SK-N-SH (cell line): Measurements from ENCODE around the gene DIP2A. TPM values are rescaled to one million over a fixed set of nuclear protein-coding genes. Genes with fewer than 3 reads are reported as not detected.

Experiments
- CTCF ChIA-PET: fragments of 300-600, 350-600 bp; formaldehyde crosslinking; extraction: SDS; loops from one replicate; lab custom pipeline; 2021; lab: Yijun Ruan, JAX
- POLR2A ChIA-PET: fragments of 350-600 bp; sonication (Branson Sonifier 250); formaldehyde crosslinking; extraction: SDS; loops from one replicate; lab custom pipeline; 2020; ENCODE audit warnings: antibody characterized with exemption, inconsistent platforms; lab: Yijun Ruan, JAX
- DNase-seq: peaks from one replicate; pipeline ENCODE4 v3.0.0; 2012
- H2AFZ ChIP-seq: fragments of 200-600 bp; sonication (generic); 2 replicates; pipeline ENCODE4 v1.8.1; 2016; ENCODE audit warnings: antibody characterized with exemption, mild to moderate bottlenecking, low read depth
- H3F3A ChIP-seq: fragments of 200-600 bp; sonication (generic); replicated peaks from 2 replicates; pipeline ENCODE3; 2016; ENCODE audit warnings: antibody characterized with exemption, mild to moderate bottlenecking; ENCODE audit not compliant: insufficient read depth
- H3K27ac ChIP-seq, 2 experiments: fragments of 200-500 bp in 1 of 2; fragments of 200-600 bp in 1 of 2; sonication (Bioruptor generic) in 1 of 2; sonication (generic), shearing (Covaris generic) in 1 of 2; 2 replicates each; pipeline versions ENCODE4 v1.5.1 to v1.6.1; 2014 to 2016; ENCODE audit warnings: low read depth in 2 of 2, inconsistent platforms in 1 of 2, low read length in 1 of 2, mild to moderate bottlenecking in 1 of 2, mixed read lengths in 1 of 2
- H3K27me3 ChIP-seq: fragments of 200-600 bp; sonication (generic), shearing (Covaris generic); 2 replicates; pipeline ENCODE4 v1.6.1; 2016; ENCODE audit warnings: mixed run types; ENCODE audit not compliant: insufficient read depth
- H3K36me3 ChIP-seq, 2 experiments: fragments of 200-500 bp in 1 of 2; fragments of 200-600 bp in 1 of 2; sonication (Bioruptor generic) in 1 of 2; sonication (generic) in 1 of 2; replicated peaks in 1 of 2; 2 replicates each; pipeline versions ENCODE3 to v1.5.1; 2014 to 2016; ENCODE audit warnings: low read length in 1 of 2, mild to moderate bottlenecking in 1 of 2; ENCODE audit not compliant: insufficient read depth in 2 of 2, control insufficient read depth in 1 of 2
- H3K4me1 ChIP-seq, 2 experiments: fragments of 200-500 bp in 1 of 2; fragments of 200-600 bp in 1 of 2; sonication (Bioruptor generic) in 1 of 2; sonication (generic), shearing (Covaris generic) in 1 of 2; 2 replicates each; pipeline versions ENCODE4 v1.5.1 to v1.6.1; 2014 to 2016; ENCODE audit warnings: low read depth in 1 of 2, low read length in 1 of 2, mixed run types in 1 of 2; ENCODE audit not compliant: insufficient read depth in 2 of 2, control insufficient read depth in 1 of 2
- H3K4me2 ChIP-seq: fragments of 200-600 bp; sonication (generic), shearing (Covaris generic); 2 replicates; pipeline ENCODE4 v1.6.1; 2017; ENCODE audit warnings: mixed run types
- H3K4me3 ChIP-seq, 2 experiments: fragments of 200-500 bp in 1 of 2; fragments of 200-600 bp in 1 of 2; sonication (Bioruptor generic) in 1 of 2; sonication (generic), shearing (Covaris generic) in 1 of 2; 2 replicates each; pipeline versions ENCODE4 v1.5.1 to v1.8.1; 2014 to 2016; ENCODE audit warnings: low read depth in 2 of 2, inconsistent platforms in 1 of 2, low read length in 1 of 2, mild to moderate bottlenecking in 1 of 2, mixed read lengths in 1 of 2, moderate library complexity in 1 of 2
- H3K79me2 ChIP-seq: fragments of 200-600 bp; sonication (generic); 2 replicates; pipeline ENCODE4 v1.8.1; 2017; ENCODE audit warnings: mild to moderate bottlenecking; ENCODE audit not compliant: insufficient read depth
- H3K9ac ChIP-seq: fragments of 200-600 bp; sonication (generic); 2 replicates; pipeline ENCODE4 v1.6.1; 2017; ENCODE audit warnings: mixed run types
- H3K9me2 ChIP-seq: fragments of 200-600 bp; sonication (generic); 2 replicates; pipeline ENCODE4 v1.6.1; 2017; ENCODE audit warnings: mixed run types
- H3K9me3 ChIP-seq: fragments of 200-600 bp; sonication (generic); 2 replicates; pipeline ENCODE4 v1.6.1; 2017; ENCODE audit warnings: mixed run types, mild to moderate bottlenecking, moderate library complexity
- H4K20me1 ChIP-seq: fragments of 200-600 bp; sonication (generic); 2 replicates; pipeline ENCODE4 v1.6.1; 2017; ENCODE audit warnings: mild to moderate bottlenecking, mixed run types; ENCODE audit not compliant: insufficient read depth
- EP300 ChIP-seq, 2 experiments: IDR thresholded peaks; 2 replicates each; pipeline versions ENCODE4 v1.4.0 to v1.6.1; 2012; ENCODE audit warnings: borderline replicate concordance in 1 of 2, low read depth in 1 of 2, low read length in 1 of 2
- EZH2phosphoT487 ChIP-seq: fragments of 200-600 bp; sonication (generic); IDR thresholded peaks from 2 replicates; pipeline ENCODE4 v1.6.1; 2017; ENCODE audit warnings: low read depth, mixed run types, mild to moderate bottlenecking, antibody characterized with exemption, moderate library complexity, borderline replicate concordance
- FOSL2 ChIP-seq: IDR thresholded peaks from 2 replicates; pipeline ENCODE4 v1.4.0; 2012; ENCODE audit warnings: low read depth, mild to moderate bottlenecking, moderate library complexity, borderline replicate concordance
- FOXM1 ChIP-seq: IDR thresholded peaks from 2 replicates; pipeline ENCODE4 v1.4.0; 2012; ENCODE audit warnings: low read depth, mild to moderate bottlenecking
- GATA2 ChIP-seq: sonication (generic); formaldehyde crosslinking; IDR thresholded peaks from 2 replicates; pipeline ENCODE4 v1.5.0; 2020; ENCODE audit warnings: mild to moderate bottlenecking, missing genetic modification reagents
- JUND ChIP-seq: IDR thresholded peaks from 2 replicates; pipeline ENCODE4 v1.4.0; 2012
- MAX ChIP-seq: IDR thresholded peaks from 2 replicates; pipeline ENCODE4 v1.4.0; 2012; ENCODE audit warnings: low read depth
- MEF2A ChIP-seq: IDR thresholded peaks from 2 replicates; pipeline ENCODE4 v1.4.0; 2012; ENCODE audit warnings: low read depth, borderline replicate concordance
- NFIC ChIP-seq: IDR thresholded peaks from 2 replicates; pipeline ENCODE4 v1.4.0; 2012; ENCODE audit warnings: borderline replicate concordance
- NRF1 ChIP-seq: IDR thresholded peaks from 2 replicates; pipeline ENCODE4 v1.6.1; 2012; ENCODE audit warnings: low read depth, mild to moderate bottlenecking, low read length
- RAD21 ChIP-seq: IDR thresholded peaks from 2 replicates; pipeline ENCODE4 v1.6.1; 2012; ENCODE audit warnings: mild to moderate bottlenecking, low read length
- RXRA ChIP-seq: IDR thresholded peaks from 2 replicates; pipeline ENCODE4 v1.4.0; 2012; ENCODE audit warnings: low read depth, mild to moderate bottlenecking, borderline replicate concordance
- SIN3A ChIP-seq: IDR thresholded peaks from 2 replicates; pipeline ENCODE4 v1.6.1; 2012; ENCODE audit warnings: low read depth, mild to moderate bottlenecking, low read length, moderate library complexity, borderline replicate concordance
- YY1 ChIP-seq: IDR thresholded peaks from 2 replicates; pipeline ENCODE4 v1.4.0; 2012; ENCODE audit warnings: low read depth, mild to moderate bottlenecking
- WGBS: methylation state at CpG from one replicate; pipeline ENCODE4 v1.1.6; 2017; ENCODE audit warnings: low lambda C conversion rate; 5-methylcytosine and 5-hydroxymethylcytosine counted together
- polyA plus RNA-seq, 3 experiments: library from polyadenylated mRNA; depleted of rRNA; stranded (reverse); fragments of >200 nt; gene quantifications; 2 replicates each; pipeline ENCODE4 v1.2.3, GENCODE V29; 2012
- TF ChIP-seq, protein P1 (sequence below): IDR thresholded peaks from 2 replicates; pipeline ENCODE4 v1.4.0; 2012; ENCODE audit warnings: low read depth, borderline replicate concordance
- TF ChIP-seq, protein P2 (sequence below): fragments of 150-350 bp; IDR thresholded peaks from 2 replicates; pipeline ENCODE4 v1.6.1; 2016; ENCODE audit warnings: mild to moderate bottlenecking, low read depth, low read length
- TF ChIP-seq, protein P3 (sequence below): fragments of 150-350 bp; IDR thresholded peaks from 2 replicates; pipeline ENCODE4 v1.6.1; 2017; ENCODE audit warnings: antibody characterized with exemption, low read length, low read depth, borderline replicate concordance

DIP2A gene
- polyA plus RNA-seq, 1 of the 3 experiments (the other 2 are of a cell fraction), result 26.9 TPM

- no peaks in the 10 kb centered on the region for H4K20me1 ChIP-seq
These were observed 135.6 kb downstream of the DIP2A start for GRCh38 chr21:46594276-46594675.

GRCh38 chr21:46596201-46596600, 137.5 kb downstream of the DIP2A start:
- TF ChIP-seq FOSL2 (no peak), RXRA (no peak), RAD21 (no peak), MAX (no peak), NFIC (no peak), NRF1 (no peak), JUND (no peak), EZH2phosphoT487 (no peak), YY1 (no peak), MEF2A (no peak), SIN3A (no peak), GATA2 (CRISPR knock-in tag) (no peak)
- TF ChIP-seq, protein P1, sequence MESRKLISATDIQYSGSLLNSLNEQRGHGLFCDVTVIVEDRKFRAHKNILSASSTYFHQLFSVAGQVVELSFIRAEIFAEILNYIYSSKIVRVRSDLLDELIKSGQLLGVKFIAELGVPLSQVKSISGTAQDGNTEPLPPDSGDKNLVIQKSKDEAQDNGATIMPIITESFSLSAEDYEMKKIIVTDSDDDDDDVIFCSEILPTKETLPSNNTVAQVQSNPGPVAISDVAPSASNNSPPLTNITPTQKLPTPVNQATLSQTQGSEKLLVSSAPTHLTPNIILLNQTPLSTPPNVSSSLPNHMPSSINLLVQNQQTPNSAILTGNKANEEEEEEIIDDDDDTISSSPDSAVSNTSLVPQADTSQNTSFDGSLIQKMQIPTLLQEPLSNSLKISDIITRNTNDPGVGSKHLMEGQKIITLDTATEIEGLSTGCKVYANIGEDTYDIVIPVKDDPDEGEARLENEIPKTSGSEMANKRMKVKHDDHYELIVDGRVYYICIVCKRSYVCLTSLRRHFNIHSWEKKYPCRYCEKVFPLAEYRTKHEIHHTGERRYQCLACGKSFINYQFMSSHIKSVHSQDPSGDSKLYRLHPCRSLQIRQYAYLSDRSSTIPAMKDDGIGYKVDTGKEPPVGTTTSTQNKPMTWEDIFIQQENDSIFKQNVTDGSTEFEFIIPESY, result no peak
- TF ChIP-seq, protein P2, sequence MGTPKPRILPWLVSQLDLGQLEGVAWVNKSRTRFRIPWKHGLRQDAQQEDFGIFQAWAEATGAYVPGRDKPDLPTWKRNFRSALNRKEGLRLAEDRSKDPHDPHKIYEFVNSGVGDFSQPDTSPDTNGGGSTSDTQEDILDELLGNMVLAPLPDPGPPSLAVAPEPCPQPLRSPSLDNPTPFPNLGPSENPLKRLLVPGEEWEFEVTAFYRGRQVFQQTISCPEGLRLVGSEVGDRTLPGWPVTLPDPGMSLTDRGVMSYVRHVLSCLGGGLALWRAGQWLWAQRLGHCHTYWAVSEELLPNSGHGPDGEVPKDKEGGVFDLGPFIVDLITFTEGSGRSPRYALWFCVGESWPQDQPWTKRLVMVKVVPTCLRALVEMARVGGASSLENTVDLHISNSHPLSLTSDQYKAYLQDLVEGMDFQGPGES, result no peak
- Histone ChIP-seq H3K79me2 (no peaks in the 10 kb centered on the region), H4K20me1 (no peaks in the 10 kb centered on the region), H3K4me2 (no peak overlapping the region), H3K9me2 (no peaks in the 10 kb centered on the region), H2AFZ (no peak overlapping the region), H3K4me1 (peaks cover 7 to 13% of the 10 kb centered on the region in 2 experiments), H3K9ac (no peak overlapping the region), H3F3A (no peaks in the 10 kb centered on the region), H3K36me3 (no peaks in the 10 kb centered on the region), H3K4me3 (no peak overlapping the region), H3K27me3 (no peaks in the 10 kb centered on the region), H3K9me3 (no peaks in the 10 kb centered on the region), H3K27ac (no peak overlapping the region)
- WGBS, result 80% methylated on average over 1 of the region's 1 CpG
- no peak for DNase-seq
- ChIA-PET CTCF (no interaction called here), POLR2A (no interaction called here)

More at GRCh38 chr21:46594276-46594675, 135.6 kb downstream of the DIP2A start:
- Histone ChIP-seq H2AFZ (no peak overlapping the region), H3K9ac (no peak overlapping the region), H3K9me3 (no peaks in the 10 kb centered on the region), H3K4me2 (no peak overlapping the region), H3K4me1 (peaks cover 7 to 9% of the 10 kb centered on the region in 2 experiments), H3F3A (no peaks in the 10 kb centered on the region), H3K4me3 (no peak overlapping the region), H3K36me3 (no peaks in the 10 kb centered on the region), H3K27ac (no peak overlapping the region), H3K79me2 (no peaks in the 10 kb centered on the region), H3K9me2 (no peaks in the 10 kb centered on the region), H3K27me3 (no peaks in the 10 kb centered on the region)
- ChIA-PET CTCF (interaction anchor here (0.9 to 1.1 kb wide), 2 partner anchors 30 to 45 kb away, joined by 3 to 5 read pairs; no protein-coding TSS in a partner anchor), POLR2A (no interaction called here)
- no peak for TF ChIP-seq FOXM1
- TF ChIP-seq, protein P3, sequence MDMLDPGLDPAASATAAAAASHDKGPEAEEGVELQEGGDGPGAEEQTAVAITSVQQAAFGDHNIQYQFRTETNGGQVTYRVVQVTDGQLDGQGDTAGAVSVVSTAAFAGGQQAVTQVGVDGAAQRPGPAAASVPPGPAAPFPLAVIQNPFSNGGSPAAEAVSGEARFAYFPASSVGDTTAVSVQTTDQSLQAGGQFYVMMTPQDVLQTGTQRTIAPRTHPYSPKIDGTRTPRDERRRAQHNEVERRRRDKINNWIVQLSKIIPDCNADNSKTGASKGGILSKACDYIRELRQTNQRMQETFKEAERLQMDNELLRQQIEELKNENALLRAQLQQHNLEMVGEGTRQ, result no peak
- TF ChIP-seq EP300 (IDR thresholded peaks at IDR 0.05; ENCODE audit: borderline replicate concordance in 1 of 2, low read depth in 1 of 2, low read length in 1 of 2), result no peak
- no peak for TF ChIP-seq FOSL2
- DNase-seq, result no peak
- 52% methylated on average over 8 of the region's 8 CpGs for WGBS
